Urinary bladder (tissue), 4 donors: ENCODE results near the gene GNB2. TPM values are rescaled to one million over a fixed set of nuclear protein-coding genes. Genes with fewer than 3 reads are reported as not detected.

Source experiments
- DNase-seq: peaks from one replicate; pipeline ENCODE4 v3.0.0-alpha.2; 2015; ENCODE audit errors: extremely low spot score
- H3K27ac ChIP-seq: one replicate; pipeline ENCODE4 v1.5.1; 2013; ENCODE audit warnings: low read depth, mild to moderate bottlenecking, moderate library complexity
- H3K36me3 ChIP-seq: one replicate; pipeline ENCODE4 v1.6.1; 2013; ENCODE audit warnings: mild to moderate bottlenecking, moderate library complexity; ENCODE audit not compliant: insufficient read depth
- H3K4me1 ChIP-seq: one replicate; pipeline ENCODE4 v1.6.1; 2013; ENCODE audit warnings: mild to moderate bottlenecking, moderate library complexity; ENCODE audit not compliant: insufficient read depth
- H3K4me3 ChIP-seq: one replicate; pipeline ENCODE4 v1.5.1; 2013; ENCODE audit warnings: low read depth, low read length
- WGBS: extraction: QIAGEN DNeasy Blood & Tissue Kit; methylation state at CpG from one replicate; pipeline ENCODE4 v1.1.7; 2013; 5-methylcytosine and 5-hydroxymethylcytosine counted together
- polyA plus RNA-seq: library from polyadenylated mRNA; stranded (reverse); fragments of 200-250 nt; gene quantifications from one replicate; pipeline ENCODE4 v1.2.3, GENCODE V29; 2013
- total RNA-seq: library from RNA; depleted of rRNA; stranded (reverse); fragments of >200 nt; gene quantifications from one replicate; pipeline ENCODE4 v1.2.3, GENCODE V29; 2014
- donor health status: healthy with polysubstance abuse.
- donor health status: healthy.

Gene GNB2
- total and polyA plus RNA-seq, 2 donors: 51.2 to 279 TPM

GRCh38 chr7:100680576-100681271, 7.2 kb downstream of the GNB2 start:
- Histone ChIP-seq H3K27ac (no peak overlapping the region), H3K4me1 (no peaks in the 10 kb centered on the region), H3K36me3 (peaks cover 15% of the 10 kb centered on the region), H3K4me3 (no peak overlapping the region)
- no peak for DNase-seq
- WGBS: 81% methylated on average over 18 of the region's 18 CpGs

- Histone ChIP-seq H3K4me1 (no peaks in the 10 kb centered on the region), H3K4me3 (no peak overlapping the region), H3K36me3 (peaks cover 15% of the 10 kb centered on the region), H3K27ac (no peak overlapping the region)
- no peak for DNase-seq
- 79% methylated on average over 29 of the region's 29 CpGs for WGBS
Measured at GRCh38 chr7:100681491-100682227, 8.1 kb downstream of the GNB2 start.

- WGBS: 71% methylated on average over 25 of the region's 25 CpGs
- Histone ChIP-seq H3K4me3 (no peak overlapping the region), H3K36me3 (peaks cover 13% of the 10 kb centered on the region), H3K4me1 (no peaks in the 10 kb centered on the region), H3K27ac (no peak overlapping the region)
- DNase-seq: no peak
Measured at GRCh38 chr7:100682228-100682741, 8.7 kb downstream of the GNB2 start.

GRCh38 chr7:100682991-100683658, 9.6 kb downstream of the GNB2 start:
- no peak for DNase-seq
- Histone ChIP-seq H3K36me3 (peaks cover 12% of the 10 kb centered on the region), H3K27ac (no peak overlapping the region), H3K4me3 (no peak overlapping the region), H3K4me1 (no peaks in the 10 kb centered on the region)
- WGBS: 86% methylated on average over 28 of the region's 28 CpGs

- Histone ChIP-seq H3K4me3 (no peak overlapping the region), H3K27ac (no peak overlapping the region), H3K4me1 (no peaks in the 10 kb centered on the region), H3K36me3 (peaks cover 16% of the 10 kb centered on the region)
- WGBS: 92% methylated on average over 37 of the region's 37 CpGs
- DNase-seq: no peak
Measured at GRCh38 chr7:100683659-100684533, 10.4 kb downstream of the GNB2 start.

- peaks cover 16% of the 10 kb centered on the region for H3K36me3 ChIP-seq
- no peak overlapping the region for H3K27ac ChIP-seq
- no peak overlapping the region for H3K4me3 ChIP-seq
- H3K4me1 ChIP-seq: no peaks in the 10 kb centered on the region
- DNase-seq: no peak
- 94% methylated on average over 16 of the region's 16 CpGs for WGBS
Measured at GRCh38 chr7:100684534-100685042, 11.0 kb downstream of the GNB2 start.

- Histone ChIP-seq H3K4me3 (no peak overlapping the region), H3K27ac (no peak overlapping the region), H3K36me3 (peaks cover 16% of the 10 kb centered on the region), H3K4me1 (no peaks in the 10 kb centered on the region)
- 89% methylated on average over 18 of the region's 18 CpGs for WGBS
- DNase-seq: no peak
Measured at GRCh38 chr7:100685049-100685605, 11.6 kb downstream of the GNB2 start.

- no peak overlapping the region for H3K27ac ChIP-seq
- WGBS: 91% methylated on average over 17 of the region's 17 CpGs
- no peak overlapping the region for H3K4me3 ChIP-seq
- H3K4me1 ChIP-seq: no peaks in the 10 kb centered on the region
- H3K36me3 ChIP-seq: peaks cover 16% of the 10 kb centered on the region
- DNase-seq: no peak
Measured at GRCh38 chr7:100685631-100686145, 12.1 kb downstream of the GNB2 start.

- WGBS: 77% methylated on average over 33 of the region's 33 CpGs
- no peak overlapping the region for H3K4me3 ChIP-seq
- peaks cover 16% of the 10 kb centered on the region for H3K36me3 ChIP-seq
- DNase-seq: no peak
- H3K4me1 ChIP-seq: no peaks in the 10 kb centered on the region
- H3K27ac ChIP-seq: no peak overlapping the region
Measured at GRCh38 chr7:100686201-100686821, 12.8 kb downstream of the GNB2 start.

GRCh38 chr7:100686822-100687211, 13.3 kb downstream of the GNB2 start:
- Histone ChIP-seq H3K4me1 (no peaks in the 10 kb centered on the region), H3K27ac (no peak overlapping the region)

GRCh38 chr7:100687261-100687660, 13.7 kb downstream of the GNB2 start:
- 89% methylated on average over 22 of the region's 22 CpGs for WGBS
- Histone ChIP-seq H3K36me3 (peaks cover 14% of the 10 kb centered on the region), H3K4me3 (no peak overlapping the region), H3K27ac (no peak overlapping the region), H3K4me1 (no peaks in the 10 kb centered on the region)
- no peak for DNase-seq

More at GRCh38 chr7:100686822-100687211, 13.3 kb downstream of the GNB2 start:
- 87% methylated on average over 17 of the region's 17 CpGs for WGBS
- DNase-seq: no peak
- Histone ChIP-seq H3K36me3 (peaks cover 14% of the 10 kb centered on the region), H3K4me3 (no peak overlapping the region)

- Histone ChIP-seq H3K4me1 (peaks cover 2% of the 10 kb centered on the region), H3K4me3 (no peak overlapping the region), H3K36me3 (peaks cover 10% of the 10 kb centered on the region), H3K27ac (no peak overlapping the region)
- 83% methylated on average over 25 of the region's 25 CpGs for WGBS
- DNase-seq: no peak
Measured at GRCh38 chr7:100687751-100688300, 14.3 kb downstream of the GNB2 start.
